Skeletal muscle tissue (tissue), 5 donors: ENCODE results near the gene OR2L2. TPM values are rescaled to one million over a fixed set of nuclear protein-coding genes. Genes with fewer than 3 reads are reported as not detected.
"Not testable (repeated sequence)": the region's sequence is repeated elsewhere in the genome, so short reads cannot be mapped to it uniquely, and the experiment has no call there.

Source experiments
- H3K27ac ChIP-seq: one replicate; pipeline ENCODE4 v1.7.0; 2013; ENCODE audit warnings: mild to moderate bottlenecking, low read depth, low read length, inconsistent platforms
- H3K27me3 ChIP-seq, 3 donors: one replicate each; pipeline ENCODE4 v1.7.0; 2013; ENCODE audit warnings: low read length in 3 of 3; ENCODE audit not compliant: control insufficient read depth in 3 of 3, insufficient read depth in 3 of 3
- H3K36me3 ChIP-seq, 3 donors: one replicate each; pipeline ENCODE4 v1.7.0; 2013; ENCODE audit warnings: low read length in 3 of 3; ENCODE audit not compliant: control insufficient read depth in 3 of 3, insufficient read depth in 3 of 3
- H3K4me1 ChIP-seq, 3 donors: one replicate each; pipeline ENCODE4 v1.7.0; 2013; ENCODE audit warnings: low read length in 3 of 3, mild to moderate bottlenecking in 3 of 3; ENCODE audit not compliant: control insufficient read depth in 3 of 3, insufficient read depth in 3 of 3
- H3K4me3 ChIP-seq, 3 donors: one replicate each; pipeline ENCODE4 v1.7.0; 2013; ENCODE audit warnings: low read length in 3 of 3
- H3K9ac ChIP-seq, 3 donors: one replicate each; pipeline ENCODE4 v1.7.0; 2013; ENCODE audit warnings: low read length in 3 of 3, mild to moderate bottlenecking in 3 of 3, moderate library complexity in 2 of 3, low read depth in 1 of 3
- H3K9me3 ChIP-seq, 3 donors: one replicate each; pipeline ENCODE4 v1.7.0; 2013; ENCODE audit warnings: low read length in 3 of 3; ENCODE audit not compliant: control insufficient read depth in 3 of 3
- small RNA-seq: library from RNA; depleted of rRNA; stranded (forward); fragments of <200 nt; gene quantifications from one replicate; pipeline ENCODE3, GENCODE V24; 2014
- total RNA-seq: library from RNA; depleted of rRNA; stranded (reverse); fragments of >200 nt; gene quantifications from one replicate; pipeline ENCODE4 v1.2.3, GENCODE V29; 2014
- donor health status: Osteomylitis.

OR2L2 gene
- total RNA-seq, 1 donor from 2014 or later = not detected

- no peak overlapping the region for H3K27ac ChIP-seq
- H3K27me3 ChIP-seq = no peaks in the 10 kb centered on the region
- H3K9me3 ChIP-seq = peaks cover 0 to 4% (median 0%) of the 10 kb centered on the region in 3 donors
- H3K4me3 ChIP-seq = no peak overlapping the region
- H3K9ac ChIP-seq = no peak overlapping the region
- H3K36me3 ChIP-seq = no peaks in the 10 kb centered on the region
- H3K4me1 ChIP-seq = no peaks in the 10 kb centered on the region
Measured at GRCh38 chr1:248047008-248047407, 17.1 kb downstream of the OR2L2 start.

GRCh38 chr1:248054671-248055070 lies 24.8 kb downstream of the OR2L2 start:
- Histone ChIP-seq H3K4me3 (no peak overlapping the region), H3K27me3 (no peaks in the 10 kb centered on the region), H3K9me3 (no peaks in the 10 kb centered on the region), H3K27ac (no peak overlapping the region), H3K9ac (no peak overlapping the region), H3K4me1 (no peaks in the 10 kb centered on the region), H3K36me3 (no peaks in the 10 kb centered on the region)

GRCh38 chr1:248055261-248055660 lies 25.4 kb downstream of the OR2L2 start:
- Histone ChIP-seq H3K4me3 (no peak overlapping the region), H3K9ac (no peak overlapping the region), H3K27me3 (no peaks in the 10 kb centered on the region), H3K4me1 (no peaks in the 10 kb centered on the region), H3K27ac (no peak overlapping the region), H3K9me3 (no peaks in the 10 kb centered on the region), H3K36me3 (no peaks in the 10 kb centered on the region)

- Histone ChIP-seq H3K9me3 (peaks cover 0 to 2% (median 0%) of the 10 kb centered on the region in 3 donors), H3K9ac (no peak overlapping the region), H3K4me1 (no peaks in the 10 kb centered on the region), H3K27me3 (no peaks in the 10 kb centered on the region), H3K4me3 (no peak overlapping the region), H3K36me3 (no peaks in the 10 kb centered on the region), H3K27ac (no peak overlapping the region)
Measured at GRCh38 chr1:248065071-248065470, 35.2 kb downstream of the OR2L2 start.

GRCh38 chr1:248065604-248066003 lies 35.7 kb downstream of the OR2L2 start:
- H3K27me3 ChIP-seq = no peaks in the 10 kb centered on the region
- H3K9ac ChIP-seq = no peak overlapping the region
- H3K36me3 ChIP-seq = no peaks in the 10 kb centered on the region
- H3K27ac ChIP-seq = no peak overlapping the region
- H3K9me3 ChIP-seq = peaks cover 0 to 2% (median 0%) of the 10 kb centered on the region in 3 donors
- no peaks in the 10 kb centered on the region for H3K4me1 ChIP-seq
- no peak overlapping the region for H3K4me3 ChIP-seq

GRCh38 chr1:248083864-248084263 lies 54.0 kb downstream of the OR2L2 start:
- H3K4me3 ChIP-seq, H3K9ac ChIP-seq, H3K27me3 ChIP-seq, H3K27ac ChIP-seq, H3K9me3 ChIP-seq, H3K4me1 ChIP-seq, H3K36me3 ChIP-seq: not testable (repeated sequence)

Small RNA genes lying within 50 kb of the gene (small RNA-seq; reads per million reads assigned to genes)
- gene RF00019 = not detected

Other genes with a start within 250 kb of the OR2L2 start
- not detected for gene OR14A16, start 206.0 kb upstream of the OR2L2 start, total RNA-seq
- not detected for gene OR11L1, start 188.2 kb upstream of the OR2L2 start, total RNA-seq
- 5.2 TPM for gene TRIM58, start 172.9 kb upstream of the OR2L2 start, total RNA-seq
- gene OR2W3, start 134.5 kb upstream of the OR2L2 start, total RNA-seq = 2.1 TPM
- gene OR2T8, start 109.8 kb upstream of the OR2L2 start, total RNA-seq = not detected
- gene OR2AJ1, start 105.2 kb upstream of the OR2L2 start, total RNA-seq = not detected
- not detected for gene OR2L8, start 81.2 kb upstream of the OR2L2 start, total RNA-seq
- gene OR2AK2, start 64.8 kb upstream of the OR2L2 start, total RNA-seq = not detected
- not detected for gene OR2L5, start 16.4 kb upstream of the OR2L2 start, total RNA-seq
- gene OR2L3, start 16.8 kb downstream of the OR2L2 start, total RNA-seq = not detected
- not detected for gene OR2L13, start 65.1 kb downstream of the OR2L2 start, total RNA-seq
- gene OR2M5, start 115.1 kb downstream of the OR2L2 start, total RNA-seq = not detected
- gene OR2M2, start 144.8 kb downstream of the OR2L2 start, total RNA-seq = not detected
- gene OR2M3, start 167.2 kb downstream of the OR2L2 start, total RNA-seq = not detected
- gene OR2M4, start 201.3 kb downstream of the OR2L2 start, total RNA-seq = not detected
- not detected for gene OR2T33, start 247.9 kb downstream of the OR2L2 start, total RNA-seq